Esophagus squamous epithelium (tissue), 5 donors: ENCODE measurements around the gene TCEA2. TPM values are rescaled to one million over a fixed set of nuclear protein-coding genes. Genes with fewer than 3 reads are reported as not detected.

Experiments
- DNase-seq: peaks from one replicate; lab custom pipeline; 2025; lab: John Stamatoyannopoulos, UW
- H3K27ac ChIP-seq, 4 donors: fragments of 200-600 bp; sonication (generic); one replicate each; pipeline ENCODE4 v1.5.1; 2016 to 2019; ENCODE audit warnings: mild to moderate bottlenecking in 1 of 4
- H3K27me3 ChIP-seq, 4 donors: fragments of 200-600 bp; sonication (generic); 1 replicate in 3 of 4; 2 replicates in 1 of 4; pipeline versions ENCODE4 v1.5.1 to v1.6.0; 2017 to 2021; ENCODE audit warnings: antibody characterized with exemption in 1 of 4
- H3K36me3 ChIP-seq, 3 donors: fragments of 200-600 bp; sonication (generic); one replicate each; pipeline ENCODE4 v1.5.1; 2016 to 2019
- H3K4me1 ChIP-seq, 3 donors: fragments of 200-600 bp; sonication (generic); one replicate each; pipeline ENCODE4 v1.5.1; 2017 to 2019
- H3K4me3 ChIP-seq, 4 donors: fragments of 200-600 bp; sonication (generic); 1 replicate in 3 of 4; 2 replicates in 1 of 4; pipeline ENCODE4 v1.5.1; 2016 to 2019; ENCODE audit warnings: mild to moderate bottlenecking in 2 of 4, moderate library complexity in 1 of 4
- H3K9me3 ChIP-seq, 3 donors: fragments of 200-600 bp; sonication (generic); one replicate each; pipeline ENCODE4 v1.5.1; 2016 to 2019
- POLR2A ChIP-seq, 4 donors: fragments of 450-650 bp; IDR thresholded peaks; one replicate each; pipeline ENCODE4 v1.6.1; 2017; ENCODE audit warnings: antibody characterized with exemption in 4 of 4, mild to moderate bottlenecking in 4 of 4, moderate library complexity in 3 of 4
- WGBS, 2 donors: methylation state at CpG; one replicate each; pipeline ENCODE4 v1.1.5; 2018; 5-methylcytosine and 5-hydroxymethylcytosine counted together
- intact Hi-C: fragments of 100-400 bp; cut with DNase I; formaldehyde crosslinking; loops from one replicate; pipeline ENCODE4 v1.15.0; 2022
- total RNA-seq, 4 donors: library from RNA; depleted of rRNA; stranded (reverse); fragments of >200 nt; gene quantifications; one replicate each; pipeline ENCODE4 v1.1.0, GENCODE V29; 2016
- TF ChIP-seq, protein P1 (sequence below), 6 experiments: fragments of 450-650 bp in 4 of 6; fragments of 200-600 bp in 2 of 6; sonication (generic) in 2 of 6; IDR thresholded peaks; one replicate each; pipeline ENCODE4 v1.5.1; 2016 to 2019; ENCODE audit warnings: antibody characterized with exemption in 6 of 6, mild to moderate bottlenecking in 4 of 6, moderate library complexity in 4 of 6
- donor health status: DM: yes; HTN: yes; CAD: no.

Gene TCEA2
- total RNA-seq, 4 donors from 2014 or later = 1.8 to 25.2 (median 8.9) TPM

DNA sequence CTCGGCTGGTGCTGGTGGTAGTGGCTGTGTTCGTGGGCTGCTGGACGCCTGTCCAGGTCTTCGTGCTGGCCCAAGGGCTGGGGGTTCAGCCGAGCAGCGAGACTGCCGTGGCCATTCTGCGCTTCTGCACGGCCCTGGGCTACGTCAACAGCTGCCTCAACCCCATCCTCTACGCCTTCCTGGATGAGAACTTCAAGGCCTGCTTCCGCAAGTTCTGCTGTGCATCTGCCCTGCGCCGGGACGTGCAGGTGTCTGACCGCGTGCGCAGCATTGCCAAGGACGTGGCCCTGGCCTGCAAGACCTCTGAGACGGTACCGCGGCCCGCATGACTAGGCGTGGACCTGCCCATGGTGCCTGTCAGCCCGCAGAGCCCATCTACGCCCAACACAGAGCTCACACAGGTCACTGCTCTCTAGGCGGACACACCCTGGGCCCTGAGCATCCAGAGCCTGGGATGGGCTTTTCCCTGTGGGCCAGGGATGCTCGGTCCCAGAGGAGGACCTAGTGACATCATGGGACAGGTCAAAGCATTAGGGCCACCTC lies 35.5 kb downstream of the TCEA2 start:
- WGBS, 2 donors = 94 to 100% methylated on average over 5 to 17 of the region's 28 CpGs
- H3K36me3 ChIP-seq = no peaks in the 10 kb centered on the region

DNA sequence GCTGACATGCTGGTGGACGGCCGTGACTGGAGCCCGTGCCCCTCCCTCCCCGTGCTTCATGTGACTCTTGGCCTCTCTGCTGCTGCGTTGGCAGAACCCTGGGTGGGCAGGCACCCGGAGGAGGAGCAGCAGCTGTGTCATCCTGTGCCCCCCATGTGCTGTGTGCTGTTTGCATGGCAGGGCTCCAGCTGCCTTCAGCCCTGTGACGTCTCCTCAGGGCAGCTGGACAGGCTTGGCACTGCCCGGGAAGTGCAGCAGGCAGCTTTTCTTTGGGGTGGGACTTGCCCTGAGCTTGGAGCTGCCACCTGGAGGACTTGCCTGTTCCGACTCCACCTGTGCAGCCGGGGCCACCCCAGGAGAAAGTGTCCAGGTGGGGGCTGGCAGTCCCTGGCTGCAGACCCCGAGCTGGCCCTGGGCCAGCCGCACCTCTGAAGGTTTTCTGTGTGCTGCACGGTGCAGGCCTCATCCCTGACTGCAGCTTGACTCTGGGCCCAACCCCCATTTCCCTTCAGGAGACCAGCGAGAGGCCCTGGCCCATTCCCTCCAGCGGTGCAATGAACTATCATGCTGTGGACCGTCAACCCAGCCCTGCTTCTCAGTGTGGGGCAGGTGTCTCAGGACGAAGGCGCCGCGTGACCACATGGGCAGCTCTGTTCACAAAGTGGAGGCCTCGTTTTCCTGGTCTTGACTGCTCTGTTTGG lies 36.2 kb downstream of the TCEA2 start:
- 86% methylated on average over 10 of the region's 21 CpGs; no CpG with 5 or more reads in 1 of the 2 donors for WGBS, 2 donors
- H3K4me1 ChIP-seq = peaks cover 5 to 13% (median 11%) of the 10 kb centered on the region in 3 donors
- TF ChIP-seq, protein P1, sequence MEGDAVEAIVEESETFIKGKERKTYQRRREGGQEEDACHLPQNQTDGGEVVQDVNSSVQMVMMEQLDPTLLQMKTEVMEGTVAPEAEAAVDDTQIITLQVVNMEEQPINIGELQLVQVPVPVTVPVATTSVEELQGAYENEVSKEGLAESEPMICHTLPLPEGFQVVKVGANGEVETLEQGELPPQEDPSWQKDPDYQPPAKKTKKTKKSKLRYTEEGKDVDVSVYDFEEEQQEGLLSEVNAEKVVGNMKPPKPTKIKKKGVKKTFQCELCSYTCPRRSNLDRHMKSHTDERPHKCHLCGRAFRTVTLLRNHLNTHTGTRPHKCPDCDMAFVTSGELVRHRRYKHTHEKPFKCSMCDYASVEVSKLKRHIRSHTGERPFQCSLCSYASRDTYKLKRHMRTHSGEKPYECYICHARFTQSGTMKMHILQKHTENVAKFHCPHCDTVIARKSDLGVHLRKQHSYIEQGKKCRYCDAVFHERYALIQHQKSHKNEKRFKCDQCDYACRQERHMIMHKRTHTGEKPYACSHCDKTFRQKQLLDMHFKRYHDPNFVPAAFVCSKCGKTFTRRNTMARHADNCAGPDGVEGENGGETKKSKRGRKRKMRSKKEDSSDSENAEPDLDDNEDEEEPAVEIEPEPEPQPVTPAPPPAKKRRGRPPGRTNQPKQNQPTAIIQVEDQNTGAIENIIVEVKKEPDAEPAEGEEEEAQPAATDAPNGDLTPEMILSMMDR (IDR thresholded peaks at IDR 0.05) = no peak
- TF ChIP-seq POLR2A (IDR thresholded peaks at IDR 0.05) = no peak
- H3K4me3 ChIP-seq = no peak overlapping the region
- no peaks in the 10 kb centered on the region for H3K9me3 ChIP-seq
- H3K27me3 ChIP-seq = peaks cover 13 to 63% (median 21%) of the 10 kb centered on the region in 4 donors
- H3K27ac ChIP-seq = no peak overlapping the region
- DNase-seq = no peak
- H3K36me3 ChIP-seq = no peaks in the 10 kb centered on the region
- intact Hi-C loops = no loop called here

More for the DNA sequence above, 35.5 kb downstream of the TCEA2 start:
- Histone ChIP-seq H3K4me1 (peaks cover 5 to 13% (median 11%) of the 10 kb centered on the region in 3 donors), H3K27me3 (peaks cover 13 to 56% (median 21%) of the 10 kb centered on the region in 4 donors), H3K9me3 (no peaks in the 10 kb centered on the region), H3K27ac (no peak overlapping the region), H3K4me3 (no peak overlapping the region)
- no peak for DNase-seq
- intact Hi-C loops = no loop called here
- TF ChIP-seq POLR2A (IDR thresholded peaks at IDR 0.05) = no peak
- TF ChIP-seq, protein P1 (IDR thresholded peaks at IDR 0.05) = no peak

DNA sequence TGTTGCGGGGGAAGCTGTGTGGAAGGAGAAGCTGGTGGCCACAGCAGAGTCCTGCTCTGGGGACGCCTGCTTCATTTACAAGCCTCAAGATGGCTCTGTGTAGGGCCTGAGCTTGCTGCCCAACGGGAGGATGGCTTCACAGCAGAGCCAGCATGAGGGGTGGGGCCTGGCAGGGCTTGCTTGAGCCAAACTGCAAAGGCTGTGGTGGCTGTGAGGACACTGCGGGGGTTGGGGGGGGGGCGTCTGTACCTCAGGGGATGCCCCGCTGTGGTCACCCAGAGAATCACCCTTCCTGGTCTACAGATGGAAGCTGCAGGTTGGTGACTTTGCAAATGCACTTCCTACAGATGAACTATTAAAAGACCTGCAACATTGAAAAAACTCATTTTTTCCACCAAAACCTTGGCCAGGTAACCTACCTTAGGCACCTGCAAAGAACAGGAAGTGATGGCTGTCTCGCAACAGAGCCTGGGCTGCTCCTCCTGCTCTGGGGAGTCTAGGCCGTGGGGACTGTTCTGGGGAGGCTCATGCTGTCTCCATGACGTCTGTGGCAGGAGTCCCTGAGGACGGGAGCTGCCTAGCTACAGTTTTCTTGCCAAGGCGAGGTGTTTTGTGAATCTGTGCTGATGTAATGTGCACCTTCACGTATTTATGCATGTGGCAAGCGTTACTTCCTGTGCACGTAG lies 37.0 kb downstream of the TCEA2 start:
- intact Hi-C loops = no loop called here
- WGBS, 2 donors = 57 to 71% methylated on average over 5 to 9 of the region's 14 CpGs
- H3K4me3 ChIP-seq = no peak overlapping the region
- H3K27me3 ChIP-seq = peaks cover 13 to 71% (median 21%) of the 10 kb centered on the region in 4 donors
- no peak for TF ChIP-seq POLR2A (IDR thresholded peaks at IDR 0.05)
- TF ChIP-seq, protein P1 (IDR thresholded peaks at IDR 0.05) = no peak
- peaks cover 5 to 13% (median 11%) of the 10 kb centered on the region in 3 donors for H3K4me1 ChIP-seq
- no peaks in the 10 kb centered on the region for H3K9me3 ChIP-seq
- H3K36me3 ChIP-seq = no peaks in the 10 kb centered on the region
- no peak overlapping the region for H3K27ac ChIP-seq
- DNase-seq = no peak

DNA sequence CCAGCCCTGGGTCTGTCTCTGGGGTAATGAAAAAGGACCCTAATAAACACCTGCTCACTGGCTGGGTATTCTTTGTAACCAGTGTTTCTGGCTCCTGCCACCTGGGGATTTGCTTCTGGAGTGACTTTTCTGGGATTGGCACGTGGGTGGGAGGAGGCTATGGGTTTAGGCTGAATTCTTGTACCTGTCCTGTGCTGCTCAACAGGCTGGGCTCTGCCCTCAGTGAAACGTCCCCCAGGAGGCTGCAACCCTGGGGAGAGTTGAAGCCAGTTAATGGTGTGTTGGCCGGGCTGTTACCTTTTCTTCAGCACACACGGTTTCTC lies 37.5 kb downstream of the TCEA2 start:
- intact Hi-C loops = no loop called here
- no peak for TF ChIP-seq POLR2A (IDR thresholded peaks at IDR 0.05)
- TF ChIP-seq, protein P1 (IDR thresholded peaks at IDR 0.05) = no peak
- no peaks in the 10 kb centered on the region for H3K9me3 ChIP-seq
- 50 to 78% methylated on average over 1 to 3 of the region's 4 CpGs for WGBS, 2 donors
- peaks cover 13 to 69% (median 21%) of the 10 kb centered on the region in 4 donors for H3K27me3 ChIP-seq
- no peak overlapping the region for H3K27ac ChIP-seq
- H3K4me1 ChIP-seq = peaks cover 5 to 13% (median 11%) of the 10 kb centered on the region in 3 donors
- H3K4me3 ChIP-seq = no peak overlapping the region
- DNase-seq = no peak
- H3K36me3 ChIP-seq = no peaks in the 10 kb centered on the region
